ENCODE data around the gene CHI3L2.

DNA sequence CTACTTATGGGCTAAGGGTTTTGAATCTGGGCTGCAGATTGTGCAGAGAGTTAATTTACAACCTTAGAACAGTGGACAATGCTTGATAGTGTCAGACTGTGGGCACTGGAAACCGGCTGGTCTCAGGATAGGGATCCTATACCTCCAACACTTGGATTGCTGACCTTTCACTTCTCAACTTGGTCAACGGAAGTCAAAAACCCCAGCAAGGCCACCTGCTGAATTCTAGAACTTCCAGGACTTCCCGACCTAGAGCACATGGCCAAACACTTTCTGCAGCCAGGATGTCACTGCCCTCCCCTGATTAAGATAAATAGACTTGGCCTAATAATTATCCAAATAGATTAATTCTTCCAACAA is 26.7 kb upstream of the CHI3L2 start:
- TF ChIP-seq SIN3A (IDR thresholded peaks at IDR 0.05; ENCODE audit: borderline replicate concordance, insufficient read depth, low read depth, low read length): no peak
- TF ChIP-seq POLR2AphosphoS5 (IDR thresholded peaks at IDR 0.05; ENCODE audit: low read depth, low read length): no peak
- TF ChIP-seq, protein P1, sequence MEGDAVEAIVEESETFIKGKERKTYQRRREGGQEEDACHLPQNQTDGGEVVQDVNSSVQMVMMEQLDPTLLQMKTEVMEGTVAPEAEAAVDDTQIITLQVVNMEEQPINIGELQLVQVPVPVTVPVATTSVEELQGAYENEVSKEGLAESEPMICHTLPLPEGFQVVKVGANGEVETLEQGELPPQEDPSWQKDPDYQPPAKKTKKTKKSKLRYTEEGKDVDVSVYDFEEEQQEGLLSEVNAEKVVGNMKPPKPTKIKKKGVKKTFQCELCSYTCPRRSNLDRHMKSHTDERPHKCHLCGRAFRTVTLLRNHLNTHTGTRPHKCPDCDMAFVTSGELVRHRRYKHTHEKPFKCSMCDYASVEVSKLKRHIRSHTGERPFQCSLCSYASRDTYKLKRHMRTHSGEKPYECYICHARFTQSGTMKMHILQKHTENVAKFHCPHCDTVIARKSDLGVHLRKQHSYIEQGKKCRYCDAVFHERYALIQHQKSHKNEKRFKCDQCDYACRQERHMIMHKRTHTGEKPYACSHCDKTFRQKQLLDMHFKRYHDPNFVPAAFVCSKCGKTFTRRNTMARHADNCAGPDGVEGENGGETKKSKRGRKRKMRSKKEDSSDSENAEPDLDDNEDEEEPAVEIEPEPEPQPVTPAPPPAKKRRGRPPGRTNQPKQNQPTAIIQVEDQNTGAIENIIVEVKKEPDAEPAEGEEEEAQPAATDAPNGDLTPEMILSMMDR (IDR thresholded peaks at IDR 0.05): no peak

All from Panc1 (cell line).